Measurements from ENCODE around the gene MOB3B.

The MOB3B gene

DNA sequence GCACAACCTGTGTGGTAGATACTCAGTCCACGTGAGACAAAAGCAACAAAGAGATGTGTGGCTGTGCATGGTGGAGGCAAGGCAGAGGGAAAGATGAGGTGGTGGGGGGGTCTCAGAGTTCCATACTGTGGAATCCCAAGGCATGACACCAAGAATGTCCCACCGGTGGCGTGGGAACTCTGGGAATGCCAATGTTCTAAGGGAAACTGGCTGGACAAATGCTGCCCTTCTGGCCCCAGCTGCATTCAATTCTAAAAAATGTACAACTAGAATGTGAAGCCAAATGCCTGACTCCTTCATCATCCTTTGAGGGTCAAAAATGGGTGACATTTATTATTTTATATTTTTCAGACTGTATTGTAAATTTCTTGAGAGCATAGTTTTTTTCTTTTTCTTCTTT is 174.4 kb downstream of the MOB3B start:
- Mint-ChIP-seq H3K9me3 (no peaks in the 10 kb centered on the region), H3K36me3 (peaks cover 5% of the 10 kb centered on the region), H3K27ac (no peak overlapping the region), H3K27me3 (no peaks in the 10 kb centered on the region), H3K4me3 (no peak overlapping the region), H3K4me1 (peaks cover 10% of the 10 kb centered on the region)

DNA sequence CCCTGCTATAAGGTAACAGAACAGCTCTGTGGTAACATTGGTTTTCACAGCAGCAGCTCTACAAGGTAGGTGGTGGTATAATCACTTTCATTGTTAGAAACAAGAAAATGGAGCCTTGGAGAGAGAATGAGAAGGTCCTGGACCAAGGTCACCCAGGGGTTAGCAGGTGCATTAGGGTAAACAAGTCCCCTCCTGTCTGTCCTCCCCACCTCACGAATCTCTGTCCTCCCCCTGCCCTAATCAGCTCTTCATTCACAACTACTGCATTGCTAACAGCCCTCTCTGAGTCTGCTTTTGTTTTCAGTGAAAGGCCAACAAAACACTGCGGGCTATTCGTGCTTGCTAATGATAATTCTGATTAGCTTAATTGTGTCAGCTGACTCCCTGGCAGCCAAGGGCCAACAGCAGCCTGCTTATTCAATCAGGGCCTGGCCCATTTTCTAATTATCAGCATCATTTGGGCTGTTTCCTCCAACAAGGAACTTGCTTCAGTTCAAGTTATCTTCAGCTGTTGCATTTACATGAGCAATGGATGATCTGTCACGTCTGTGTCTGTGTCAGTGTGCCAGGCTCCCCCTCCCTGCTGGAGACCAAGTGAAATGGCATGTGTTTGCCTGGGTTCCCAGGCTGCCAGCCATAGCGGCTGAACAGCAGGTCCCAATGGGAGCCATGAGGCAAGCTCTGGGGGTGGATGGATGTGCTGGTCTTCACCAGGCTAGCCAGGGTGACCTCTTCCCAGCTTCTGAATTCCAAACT is 176.0 kb downstream of the MOB3B start:
- no peak overlapping the region for H3K4me3 Mint-ChIP-seq
- H3K9me3 Mint-ChIP-seq: no peaks in the 10 kb centered on the region
- H3K27me3 Mint-ChIP-seq: no peaks in the 10 kb centered on the region
- H3K27ac Mint-ChIP-seq: no peak overlapping the region
- peaks cover 3% of the 10 kb centered on the region for H3K36me3 Mint-ChIP-seq
- H3K4me1 Mint-ChIP-seq: peaks cover 10% of the 10 kb centered on the region

DNA sequence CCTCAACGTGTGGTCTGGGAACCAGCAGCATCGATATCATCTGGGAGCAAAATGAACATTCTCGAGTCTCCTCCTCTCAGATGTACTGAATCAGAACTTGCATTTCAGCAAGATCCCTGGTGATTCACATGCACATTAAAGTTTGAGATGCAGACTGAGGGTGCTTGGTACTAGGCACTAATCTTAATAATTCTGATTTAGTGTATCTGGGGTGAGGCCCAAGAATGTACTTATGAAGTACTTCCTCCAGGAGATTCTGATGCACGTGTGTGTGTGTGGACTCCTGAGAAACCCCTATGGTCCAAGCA is 176.5 kb downstream of the MOB3B start:
- no peak overlapping the region for H3K4me3 Mint-ChIP-seq
- no peaks in the 10 kb centered on the region for H3K9me3 Mint-ChIP-seq
- peaks cover 10% of the 10 kb centered on the region for H3K4me1 Mint-ChIP-seq
- no peak overlapping the region for H3K27ac Mint-ChIP-seq
- no peaks in the 10 kb centered on the region for H3K36me3 Mint-ChIP-seq
- H3K27me3 Mint-ChIP-seq: no peaks in the 10 kb centered on the region

DNA sequence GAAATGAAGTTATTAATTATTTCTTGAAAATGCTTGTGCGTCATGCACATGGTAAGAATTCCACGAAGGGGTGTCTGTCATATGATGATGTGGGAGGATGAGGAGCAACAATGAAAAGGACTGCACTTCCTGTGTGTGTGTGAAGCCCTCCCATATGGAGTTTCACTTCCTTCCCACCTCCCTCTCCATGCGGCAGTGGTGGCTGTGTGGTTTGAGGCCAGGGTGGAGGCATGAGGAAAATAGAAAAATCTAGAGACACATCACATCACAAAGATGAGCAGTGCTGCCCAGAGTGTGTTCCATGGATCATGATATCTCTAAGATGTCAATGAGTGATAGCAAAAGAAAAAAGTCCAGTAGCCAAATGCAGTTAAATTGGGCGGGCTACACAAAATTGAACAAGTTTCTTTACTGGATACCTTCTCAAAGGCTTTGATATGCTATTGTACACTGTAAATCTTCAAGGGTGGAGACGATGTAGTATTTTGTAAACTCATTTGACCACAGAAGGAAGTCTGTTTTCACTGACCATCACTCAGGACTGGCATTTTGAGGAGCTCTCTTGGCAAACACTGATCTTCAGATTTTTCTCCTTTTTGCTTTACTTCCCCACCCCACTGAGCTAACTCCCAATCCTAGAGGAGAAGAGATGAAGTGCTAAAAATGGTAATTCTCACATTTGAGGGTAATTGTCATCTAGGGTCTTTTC is 177.0 kb downstream of the MOB3B start:
- Mint-ChIP-seq H3K4me1 (peaks cover 10% of the 10 kb centered on the region), H3K9me3 (no peaks in the 10 kb centered on the region), H3K27me3 (no peaks in the 10 kb centered on the region), H3K36me3 (peaks cover 2% of the 10 kb centered on the region), H3K27ac (no peak overlapping the region), H3K4me3 (no peak overlapping the region)

DNA sequence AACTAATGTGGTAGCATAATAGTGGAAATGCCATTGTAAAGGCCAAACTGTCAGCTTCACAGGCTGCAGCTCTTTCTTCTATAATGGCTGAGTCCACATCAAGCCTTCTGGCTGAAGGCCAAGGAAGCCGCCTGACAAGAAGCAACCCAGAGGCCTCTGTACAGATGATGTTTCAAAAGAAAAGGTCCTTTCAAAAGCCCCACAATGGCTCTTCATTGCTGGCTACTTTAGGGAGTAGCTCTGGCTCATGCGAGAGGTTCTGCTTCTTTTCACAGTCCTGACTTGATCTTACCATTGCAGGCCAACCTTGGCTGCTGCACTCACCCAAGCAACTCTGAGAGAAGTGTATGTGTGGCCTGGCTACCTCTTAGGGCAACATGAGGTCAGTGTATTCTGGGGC is 178.2 kb downstream of the MOB3B start:
- Mint-ChIP-seq H3K36me3 (peaks cover 2% of the 10 kb centered on the region), H3K4me1 (peaks cover 10% of the 10 kb centered on the region), H3K4me3 (no peak overlapping the region), H3K9me3 (no peaks in the 10 kb centered on the region), H3K27ac (no peak overlapping the region), H3K27me3 (no peaks in the 10 kb centered on the region)

DNA sequence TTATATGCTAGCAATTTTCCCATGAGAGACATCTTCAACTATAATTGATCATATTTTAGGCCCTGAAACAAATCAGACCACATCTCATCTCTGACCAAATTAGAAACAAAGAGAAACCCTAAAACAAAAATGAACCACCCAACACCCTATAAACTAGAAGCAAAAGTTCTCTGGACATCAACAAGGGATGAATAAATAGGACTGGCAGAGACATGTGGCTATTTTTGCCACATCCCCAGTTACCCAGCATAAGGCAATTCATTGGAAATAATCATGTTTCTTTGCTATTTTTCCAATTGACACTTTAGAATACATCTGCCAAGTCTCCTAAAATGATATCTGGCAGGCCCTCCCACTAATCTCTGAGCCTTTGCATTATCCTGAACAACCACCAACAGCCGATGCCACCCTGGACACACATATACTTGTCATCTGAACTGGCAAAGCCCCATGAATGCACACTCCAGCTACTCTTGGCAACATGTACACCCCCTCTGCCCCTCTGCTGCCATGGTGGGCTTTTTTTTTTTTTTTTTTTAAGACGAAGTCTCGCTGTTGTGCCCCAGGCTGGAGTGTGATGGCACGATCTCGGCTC is 179.1 kb downstream of the MOB3B start:
- Mint-ChIP-seq H3K4me1 (peaks cover 10% of the 10 kb centered on the region), H3K36me3 (peaks cover 2% of the 10 kb centered on the region), H3K27me3 (no peaks in the 10 kb centered on the region)

GRCh38 chr9:27349698-27350080 is 179.9 kb downstream of the MOB3B start:
- Mint-ChIP-seq H3K4me3 (no peak overlapping the region), H3K36me3 (peaks cover 2% of the 10 kb centered on the region), H3K27me3 (no peaks in the 10 kb centered on the region), H3K9me3 (no peaks in the 10 kb centered on the region), H3K27ac (no peak overlapping the region), H3K4me1 (peaks cover 10% of the 10 kb centered on the region)

More for the DNA sequence above, 179.1 kb downstream of the MOB3B start:
- Mint-ChIP-seq H3K4me3 (no peak overlapping the region), H3K27ac (no peak overlapping the region), H3K9me3 (no peaks in the 10 kb centered on the region)

- Mint-ChIP-seq H3K36me3 (peaks cover 2% of the 10 kb centered on the region), H3K4me3 (no peak overlapping the region), H3K4me1 (peaks cover 10% of the 10 kb centered on the region), H3K9me3 (no peaks in the 10 kb centered on the region), H3K27ac (no peak overlapping the region), H3K27me3 (no peaks in the 10 kb centered on the region)
Observed at GRCh38 chr9:27348785-27349697, 180.6 kb downstream of the MOB3B start.

- H3K9me3 Mint-ChIP-seq: no peaks in the 10 kb centered on the region
- peaks cover 8% of the 10 kb centered on the region for H3K4me1 Mint-ChIP-seq
- H3K4me3 Mint-ChIP-seq: no peak overlapping the region
- H3K27ac Mint-ChIP-seq: no peak overlapping the region
- H3K36me3 Mint-ChIP-seq: peaks cover 2% of the 10 kb centered on the region
- H3K27me3 Mint-ChIP-seq: no peaks in the 10 kb centered on the region
Observed at GRCh38 chr9:27347889-27348288, 181.7 kb downstream of the MOB3B start.

DNA sequence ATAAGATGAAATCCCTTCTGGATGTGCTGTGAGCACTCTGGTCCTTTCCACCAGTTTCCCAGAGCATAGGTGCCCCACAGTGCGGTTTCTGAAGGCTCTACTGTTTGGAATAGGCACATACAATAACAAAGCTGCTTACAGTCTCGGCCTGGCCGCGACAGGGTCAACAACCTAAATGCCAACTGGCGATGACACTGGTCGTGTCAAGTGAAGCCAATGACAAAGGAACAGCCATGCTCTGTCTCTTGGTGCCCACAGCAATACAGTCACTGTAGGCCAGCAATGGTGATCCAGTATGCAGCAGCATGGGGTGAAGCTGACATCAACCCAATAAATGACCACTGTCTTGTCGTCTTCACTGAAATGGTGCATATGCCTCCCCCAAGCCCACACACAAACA is 184.8 kb downstream of the MOB3B start:
- Mint-ChIP-seq H3K27ac (no peak overlapping the region), H3K9me3 (no peaks in the 10 kb centered on the region), H3K27me3 (no peaks in the 10 kb centered on the region), H3K4me3 (no peak overlapping the region), H3K4me1 (no peaks in the 10 kb centered on the region), H3K36me3 (peaks cover 2% of the 10 kb centered on the region)

DNA sequence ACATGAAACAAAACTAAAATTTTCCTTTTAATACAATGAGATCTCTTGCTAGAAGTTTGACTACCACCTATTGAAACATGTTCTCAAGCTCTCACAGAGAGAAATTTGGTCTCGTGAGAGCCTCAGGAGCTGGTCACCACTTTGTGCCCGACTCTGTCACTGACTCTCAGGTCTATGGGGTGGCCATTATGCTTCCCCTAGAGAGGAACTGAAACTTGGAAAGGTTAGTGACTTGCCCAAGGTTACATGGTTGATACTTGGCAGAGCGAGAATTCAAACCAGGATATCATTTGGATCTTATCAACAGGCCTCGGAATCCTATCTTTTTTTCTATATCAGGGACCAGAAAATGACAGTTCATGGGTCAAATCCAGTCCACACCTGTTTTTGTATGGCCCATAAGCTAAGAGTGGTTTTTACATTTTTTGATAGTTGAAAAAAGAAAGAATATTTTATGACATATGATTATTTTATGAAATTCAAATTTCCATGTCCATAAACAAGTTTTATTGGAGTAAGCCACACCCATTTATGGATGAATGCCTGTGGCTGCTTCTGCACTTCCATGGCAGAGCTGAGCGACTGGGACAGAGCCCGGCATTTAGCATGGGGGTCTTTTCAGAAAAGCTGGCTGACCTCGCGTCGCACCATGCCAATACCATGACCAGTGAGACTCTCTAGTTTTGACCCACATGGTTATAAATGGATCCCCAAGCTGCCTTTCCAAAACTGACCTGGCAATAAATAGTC is 187.9 kb downstream of the MOB3B start:
- no peaks in the 10 kb centered on the region for H3K4me1 Mint-ChIP-seq
- no peak overlapping the region for H3K27ac Mint-ChIP-seq
- H3K4me3 Mint-ChIP-seq: no peak overlapping the region
- H3K27me3 Mint-ChIP-seq: no peaks in the 10 kb centered on the region
- H3K36me3 Mint-ChIP-seq: no peaks in the 10 kb centered on the region
- no peaks in the 10 kb centered on the region for H3K9me3 Mint-ChIP-seq

DNA sequence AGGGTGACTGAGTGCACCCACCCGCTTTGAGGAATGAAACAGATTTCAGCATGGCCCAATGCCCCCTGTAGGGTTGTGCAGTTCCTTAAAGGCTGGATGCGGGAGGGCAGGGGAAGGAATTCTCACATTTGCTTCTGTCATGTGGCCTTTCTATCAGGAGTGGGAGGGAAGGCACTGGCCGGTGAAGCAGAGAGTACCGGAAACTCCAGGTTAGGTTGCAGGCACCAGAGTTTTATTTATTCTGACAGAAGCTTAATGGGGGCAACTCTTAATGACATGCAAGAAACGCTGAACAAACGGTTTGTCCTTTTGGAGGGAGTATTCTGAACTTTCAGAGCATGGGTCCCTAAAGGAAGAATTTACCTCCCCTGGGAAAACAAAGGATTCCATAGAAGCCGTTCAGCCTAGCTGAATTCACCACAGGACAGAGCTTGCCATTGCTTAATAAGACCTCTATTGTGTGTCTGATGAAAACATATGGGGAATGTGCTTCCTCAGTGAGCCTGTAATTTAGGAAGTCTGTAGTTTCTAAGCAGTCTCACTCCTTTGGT is 188.6 kb downstream of the MOB3B start:
- no peak overlapping the region for H3K4me3 Mint-ChIP-seq
- no peaks in the 10 kb centered on the region for H3K9me3 Mint-ChIP-seq
- no peaks in the 10 kb centered on the region for H3K27me3 Mint-ChIP-seq
- no peaks in the 10 kb centered on the region for H3K4me1 Mint-ChIP-seq
- no peak overlapping the region for H3K27ac Mint-ChIP-seq
- H3K36me3 Mint-ChIP-seq: no peaks in the 10 kb centered on the region

- Mint-ChIP-seq H3K27me3 (peaks cover 1% of the 10 kb centered on the region), H3K27ac (no peak overlapping the region), H3K9me3 (no peaks in the 10 kb centered on the region)
Observed at GRCh38 chr9:27340285-27340674, 189.3 kb downstream of the MOB3B start.

DNA sequence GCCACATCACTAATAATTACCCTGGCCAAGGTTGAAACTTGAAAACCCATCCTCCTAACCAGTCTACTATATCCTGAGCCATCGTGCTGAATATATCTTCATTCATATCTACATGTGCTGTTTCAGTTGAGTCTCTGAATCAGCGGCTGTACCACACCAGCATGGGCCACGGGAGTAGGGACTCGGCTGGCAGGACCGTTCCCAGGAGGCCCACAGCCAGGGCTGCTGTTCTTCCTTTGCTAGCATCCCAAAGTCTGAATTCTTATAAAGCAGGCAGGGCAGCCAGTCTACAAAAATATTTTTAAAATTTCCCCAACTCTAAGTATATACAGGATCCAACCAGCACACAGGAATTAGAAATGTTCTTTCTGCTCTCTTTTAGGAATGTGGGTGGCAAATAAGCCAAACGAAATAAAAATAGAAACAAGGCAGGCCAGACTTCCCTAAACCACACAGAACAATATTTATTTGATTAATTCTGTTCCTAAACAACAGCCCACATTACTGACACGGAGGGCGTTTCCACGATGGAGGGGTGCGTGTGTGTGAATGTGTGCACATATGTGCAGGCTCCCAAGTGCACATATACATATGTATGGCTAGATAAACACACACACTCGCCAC is 189.8 kb downstream of the MOB3B start:
- Mint-ChIP-seq H3K27ac (no peak overlapping the region), H3K4me3 (no peak overlapping the region), H3K9me3 (no peaks in the 10 kb centered on the region)

More at GRCh38 chr9:27340285-27340674, 189.3 kb downstream of the MOB3B start:
- no peaks in the 10 kb centered on the region for H3K36me3 Mint-ChIP-seq
- no peaks in the 10 kb centered on the region for H3K4me1 Mint-ChIP-seq
- no peak overlapping the region for H3K4me3 Mint-ChIP-seq

More for the DNA sequence above, 189.8 kb downstream of the MOB3B start:
- Mint-ChIP-seq H3K4me1 (no peaks in the 10 kb centered on the region), H3K36me3 (no peaks in the 10 kb centered on the region), H3K27me3 (peaks cover 1% of the 10 kb centered on the region)
